Retinal pigment epithelial cell (primary cell): Measurements from ENCODE around the gene RPS10.
A peak's percentile ranks its signal among the peaks of the same experiment; 100 is the strongest.

ENCODE experiments used
- DNase-seq: peaks from one replicate; pipeline ENCODE4 v3.0.0-alpha.2; 2010; ENCODE audit warnings: low read depth
- H3K4me3 ChIP-seq: 2 replicates; pipeline ENCODE4 v1.5.1; 2011; ENCODE audit warnings: mild to moderate bottlenecking, low read length, control low read depth, moderate library complexity
- TF ChIP-seq, protein P1 (sequence below): conservative IDR thresholded peaks from 2 replicates; pipeline ENCODE4 v1.5.1; 2011; ENCODE audit warnings: low read depth, low read length, control low read depth, inconsistent platforms

RPS10 gene

DNA sequence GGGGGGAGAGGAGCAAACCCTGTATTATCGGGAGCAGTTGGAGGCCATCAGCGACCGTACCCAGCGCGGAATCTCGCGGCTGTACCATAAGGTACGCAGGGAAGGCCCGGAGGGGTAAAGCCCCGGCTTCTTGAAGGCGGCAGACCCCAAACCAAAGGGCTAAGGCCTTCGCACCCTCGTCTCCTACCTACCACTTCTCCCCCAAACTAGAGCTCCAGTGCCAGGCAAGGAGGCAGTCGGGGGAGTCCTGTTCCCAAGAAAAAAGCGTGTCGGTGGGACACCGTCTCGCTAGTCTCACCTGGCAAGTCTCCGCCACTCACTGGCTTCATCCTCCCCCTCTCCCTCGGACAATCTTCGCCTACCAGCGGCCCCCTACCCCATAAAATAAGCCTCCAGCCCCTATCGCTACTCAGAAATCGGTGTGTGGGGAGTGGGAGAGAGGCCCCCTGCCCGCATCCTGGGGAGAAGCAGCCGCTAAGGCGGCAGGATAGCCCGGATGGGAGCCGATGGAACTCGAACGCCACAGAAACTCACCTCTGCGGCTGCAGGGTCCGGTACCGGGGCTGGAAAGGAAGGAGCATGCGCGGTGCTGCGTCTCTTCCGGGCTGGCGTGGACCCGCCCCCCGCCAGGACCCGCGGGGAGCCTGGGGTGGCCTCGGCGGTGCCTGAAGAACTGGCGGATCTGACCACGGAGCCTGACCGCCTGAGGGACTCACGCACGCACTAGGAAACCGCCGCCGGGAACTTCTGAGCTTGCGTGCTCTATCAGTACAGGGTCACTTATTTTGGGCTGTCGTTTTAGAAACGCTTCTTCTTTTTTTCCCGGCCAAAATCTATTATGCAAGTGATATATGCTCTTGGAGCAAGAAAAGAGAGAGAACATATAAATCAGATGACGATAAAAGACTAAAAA is at the start of gene RPS10:
TSS of gene RPS10 (minus strand) at position 572 of the 913 bp plus-strand sequence. CDS start 848 bp downstream, outside the sequence.
- TF ChIP-seq, protein P1, sequence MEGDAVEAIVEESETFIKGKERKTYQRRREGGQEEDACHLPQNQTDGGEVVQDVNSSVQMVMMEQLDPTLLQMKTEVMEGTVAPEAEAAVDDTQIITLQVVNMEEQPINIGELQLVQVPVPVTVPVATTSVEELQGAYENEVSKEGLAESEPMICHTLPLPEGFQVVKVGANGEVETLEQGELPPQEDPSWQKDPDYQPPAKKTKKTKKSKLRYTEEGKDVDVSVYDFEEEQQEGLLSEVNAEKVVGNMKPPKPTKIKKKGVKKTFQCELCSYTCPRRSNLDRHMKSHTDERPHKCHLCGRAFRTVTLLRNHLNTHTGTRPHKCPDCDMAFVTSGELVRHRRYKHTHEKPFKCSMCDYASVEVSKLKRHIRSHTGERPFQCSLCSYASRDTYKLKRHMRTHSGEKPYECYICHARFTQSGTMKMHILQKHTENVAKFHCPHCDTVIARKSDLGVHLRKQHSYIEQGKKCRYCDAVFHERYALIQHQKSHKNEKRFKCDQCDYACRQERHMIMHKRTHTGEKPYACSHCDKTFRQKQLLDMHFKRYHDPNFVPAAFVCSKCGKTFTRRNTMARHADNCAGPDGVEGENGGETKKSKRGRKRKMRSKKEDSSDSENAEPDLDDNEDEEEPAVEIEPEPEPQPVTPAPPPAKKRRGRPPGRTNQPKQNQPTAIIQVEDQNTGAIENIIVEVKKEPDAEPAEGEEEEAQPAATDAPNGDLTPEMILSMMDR: no peak
- H3K4me3 ChIP-seq: peak within 1 kb of the TSS; percentile 84
- peak; percentile 59 for DNase-seq

DNA sequence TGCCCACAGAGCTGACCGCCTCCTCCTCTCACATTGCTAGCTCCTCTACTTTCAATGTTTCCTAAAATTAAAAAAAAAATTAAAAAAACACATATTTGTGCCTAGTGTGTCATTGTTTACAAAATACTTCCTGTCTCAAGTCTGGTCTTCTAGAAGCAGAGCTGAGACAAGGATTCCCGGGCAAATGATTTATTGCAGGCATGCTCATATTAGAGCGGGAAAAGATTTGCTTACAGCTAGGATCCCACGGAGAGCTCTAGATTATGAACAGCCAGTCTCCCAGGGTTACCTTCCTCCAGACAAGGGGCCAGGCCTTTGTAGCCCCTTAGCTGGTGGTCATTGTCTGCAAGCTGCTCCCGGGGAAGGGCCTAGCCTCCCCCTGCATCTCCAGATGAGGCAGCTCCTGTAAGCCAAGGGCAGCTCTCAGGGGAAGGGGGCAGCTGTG is 49.4 kb upstream of the RPS10 start:
- H3K4me3 ChIP-seq: no peak overlapping the region
- no peak for DNase-seq
- TF ChIP-seq, protein P1: no peak

DNA sequence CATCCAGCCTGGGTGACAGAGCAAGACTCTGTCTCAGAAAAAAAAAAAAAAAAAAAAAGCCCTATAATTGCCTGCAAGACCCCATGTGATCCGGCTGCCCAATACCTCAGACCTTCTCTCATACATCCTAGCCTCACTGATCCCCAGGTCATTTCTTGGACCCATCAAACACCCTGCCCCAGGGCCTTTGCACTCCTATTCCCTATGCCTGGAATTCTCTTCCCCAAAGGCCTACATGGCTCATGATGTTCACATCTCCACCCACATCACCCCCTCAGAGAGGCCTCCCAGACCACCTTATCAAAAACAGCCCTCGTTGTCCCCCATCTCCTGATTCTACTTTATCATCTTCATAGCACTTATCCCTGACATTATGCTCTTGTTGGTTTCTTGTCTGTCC is 48.9 kb upstream of the RPS10 start:
- no peak overlapping the region for H3K4me3 ChIP-seq
- no peak for DNase-seq
- TF ChIP-seq, protein P1: no peak

DNA sequence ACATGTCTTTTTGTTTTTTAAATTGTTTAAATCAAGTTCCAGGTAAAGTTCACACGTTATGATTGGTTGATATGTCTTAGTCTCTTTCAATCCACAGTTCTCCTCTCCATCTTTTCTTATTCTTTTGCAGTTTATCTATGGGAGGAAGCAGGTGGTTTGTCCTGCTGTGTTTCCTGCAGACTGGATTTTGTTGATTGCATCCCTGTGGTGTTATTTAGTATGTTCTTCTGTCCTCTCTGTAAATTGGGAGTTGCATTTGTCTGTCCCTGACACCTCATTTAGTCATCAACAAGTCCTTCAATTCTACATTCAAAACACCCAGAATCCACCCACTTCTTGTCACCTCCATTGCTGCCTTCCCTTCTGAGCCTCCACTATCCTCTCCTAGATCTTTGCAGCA is 48.1 kb upstream of the RPS10 start:
- no peak overlapping the region for H3K4me3 ChIP-seq
- no peak for DNase-seq
- TF ChIP-seq, protein P1: no peak

DNA sequence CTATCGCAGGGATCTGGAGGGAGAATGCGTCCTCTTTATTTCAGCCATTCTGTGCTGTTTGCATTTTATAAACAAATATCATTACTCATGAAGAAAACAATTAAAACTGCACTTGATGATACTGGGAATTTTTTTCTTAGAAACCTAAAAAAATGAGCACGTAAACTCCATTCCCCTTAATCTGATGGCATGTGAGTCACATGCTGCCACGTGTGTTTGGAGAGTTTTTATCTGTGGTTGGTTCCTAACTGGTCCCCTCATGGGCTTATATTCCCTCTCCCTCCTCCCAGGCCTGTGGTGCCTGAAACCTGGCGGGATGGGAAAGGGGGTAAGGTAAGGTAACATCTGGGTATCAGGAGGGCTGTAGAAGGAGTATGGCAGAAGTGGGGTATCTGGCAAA is 46.6 kb upstream of the RPS10 start:
- H3K4me3 ChIP-seq: no peak overlapping the region

DNA sequence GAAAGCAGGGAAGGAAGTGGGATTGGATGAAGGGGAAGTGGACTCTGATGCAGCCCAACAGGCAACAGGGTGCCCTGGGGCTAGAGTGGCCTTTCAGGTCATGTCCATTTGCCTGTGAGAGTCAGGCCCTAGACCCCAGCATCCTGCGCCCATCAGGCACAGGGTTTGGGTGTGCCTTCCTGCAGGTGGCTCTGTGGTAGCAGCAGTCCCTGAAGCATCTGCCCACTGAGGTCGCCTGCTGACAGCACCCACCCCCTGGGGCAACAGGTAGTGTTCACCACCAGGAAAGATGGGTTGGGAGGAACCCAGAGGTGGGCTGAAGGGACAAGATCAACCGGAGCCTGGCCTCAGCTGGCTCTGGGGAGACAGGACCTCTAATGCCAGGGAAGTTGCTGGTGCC is 43.6 kb upstream of the RPS10 start:
- TF ChIP-seq, protein P1: no peak
- no peak overlapping the region for H3K4me3 ChIP-seq
- DNase-seq: no peak

More for the DNA sequence above, 46.6 kb upstream of the RPS10 start:
- no peak for DNase-seq
- TF ChIP-seq, protein P1: no peak
